HT-29 (cell line): Measurements from ENCODE around the gene PTCH2. TPM values are rescaled to one million over a fixed set of nuclear protein-coding genes. Genes with fewer than 3 reads are reported as not detected.
"Not testable (repeated sequence)": the region's sequence is repeated elsewhere in the genome, so short reads cannot be mapped to it uniquely, and the experiment has no call there.

Experiments used
- DNase-seq: peaks from one replicate; pipeline ENCODE4 v3.0.0-alpha.2; 2015; ENCODE audit warnings: low spot score
- total RNA-seq: library from RNA; depleted of rRNA; stranded (reverse); fragments of >200 nt; shearing (Covaris generic); gene quantifications from 2 replicates; pipeline ENCODE4 v1.2.3, GENCODE V29; 2014

The PTCH2 gene
- total RNA-seq, 1 experiment from 2014 or later, result 0.18 TPM

DNA sequence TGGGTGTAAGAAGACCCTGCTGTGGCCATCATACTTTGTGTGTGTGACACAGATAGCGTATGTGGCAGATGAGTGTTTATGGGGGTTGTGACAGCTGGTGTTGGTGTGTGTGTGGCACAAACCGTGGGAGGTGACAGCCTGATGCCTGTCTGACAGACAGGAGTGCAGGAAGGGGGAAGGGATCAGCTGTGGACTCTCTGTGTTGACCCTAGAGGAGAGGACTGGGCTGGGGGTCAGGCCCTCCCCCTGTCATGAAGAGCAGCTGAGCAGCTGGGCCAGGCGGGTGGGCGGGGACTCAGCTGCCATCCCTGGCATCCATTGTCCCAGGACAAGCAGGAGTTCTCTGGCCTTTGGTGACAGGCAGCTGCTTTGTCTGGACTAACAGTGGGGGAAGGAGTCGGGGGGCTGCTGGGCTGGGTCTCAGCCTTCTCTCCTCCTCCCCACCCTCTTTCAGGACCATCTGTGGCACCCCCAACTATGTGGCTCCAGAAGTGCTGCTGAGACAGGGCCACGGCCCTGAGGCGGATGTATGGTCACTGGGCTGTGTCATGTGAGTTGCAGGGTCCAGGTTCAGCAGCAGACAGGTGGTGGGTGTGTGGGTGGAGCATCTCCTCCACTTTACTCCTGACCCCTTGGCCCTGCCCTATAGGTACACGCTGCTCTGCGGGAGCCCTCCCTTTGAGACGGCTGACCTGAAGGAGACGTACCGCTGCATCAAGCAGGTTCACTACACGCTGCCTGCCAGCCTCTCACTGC is 40.6 kb downstream of the PTCH2 start:
- peak; percentile 16 for DNase-seq

DNA sequence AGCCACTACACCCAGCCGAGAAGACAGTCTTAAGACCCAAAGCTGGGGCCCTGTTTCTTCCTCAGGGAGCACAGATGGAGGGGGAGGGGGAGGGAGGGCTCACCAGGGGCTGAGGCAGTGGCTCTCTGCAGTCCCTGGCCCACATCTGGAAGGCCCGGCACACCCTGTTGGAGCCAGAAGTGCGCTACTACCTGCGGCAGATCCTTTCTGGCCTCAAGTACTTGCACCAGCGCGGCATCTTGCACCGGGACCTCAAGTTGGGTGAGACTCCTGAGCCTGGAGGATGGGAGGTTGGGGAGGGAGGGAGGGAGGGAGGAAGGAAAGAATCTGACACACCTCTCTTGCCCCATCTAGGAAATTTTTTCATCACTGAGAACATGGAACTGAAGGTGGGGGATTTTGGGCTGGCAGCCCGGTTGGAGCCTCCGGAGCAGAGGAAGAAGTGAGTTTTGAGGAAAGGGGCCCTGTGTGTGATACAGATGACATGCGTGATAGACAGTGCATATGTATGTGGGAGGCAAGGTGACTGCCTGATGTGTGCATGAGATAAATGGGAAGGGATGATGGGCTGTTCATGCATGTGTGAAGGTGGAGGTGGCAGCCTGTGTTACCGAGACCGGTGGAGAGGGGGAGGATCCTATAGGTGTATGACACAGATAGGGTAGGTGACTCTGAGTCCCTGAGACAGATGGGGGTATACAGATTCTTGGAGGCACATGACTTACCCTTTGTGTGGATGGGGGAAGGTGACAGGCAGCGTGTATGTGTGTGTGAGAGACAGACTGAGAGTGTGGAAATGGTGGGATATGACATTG is 41.4 kb downstream of the PTCH2 start:
- DNase-seq, result peak; percentile 43

DNA sequence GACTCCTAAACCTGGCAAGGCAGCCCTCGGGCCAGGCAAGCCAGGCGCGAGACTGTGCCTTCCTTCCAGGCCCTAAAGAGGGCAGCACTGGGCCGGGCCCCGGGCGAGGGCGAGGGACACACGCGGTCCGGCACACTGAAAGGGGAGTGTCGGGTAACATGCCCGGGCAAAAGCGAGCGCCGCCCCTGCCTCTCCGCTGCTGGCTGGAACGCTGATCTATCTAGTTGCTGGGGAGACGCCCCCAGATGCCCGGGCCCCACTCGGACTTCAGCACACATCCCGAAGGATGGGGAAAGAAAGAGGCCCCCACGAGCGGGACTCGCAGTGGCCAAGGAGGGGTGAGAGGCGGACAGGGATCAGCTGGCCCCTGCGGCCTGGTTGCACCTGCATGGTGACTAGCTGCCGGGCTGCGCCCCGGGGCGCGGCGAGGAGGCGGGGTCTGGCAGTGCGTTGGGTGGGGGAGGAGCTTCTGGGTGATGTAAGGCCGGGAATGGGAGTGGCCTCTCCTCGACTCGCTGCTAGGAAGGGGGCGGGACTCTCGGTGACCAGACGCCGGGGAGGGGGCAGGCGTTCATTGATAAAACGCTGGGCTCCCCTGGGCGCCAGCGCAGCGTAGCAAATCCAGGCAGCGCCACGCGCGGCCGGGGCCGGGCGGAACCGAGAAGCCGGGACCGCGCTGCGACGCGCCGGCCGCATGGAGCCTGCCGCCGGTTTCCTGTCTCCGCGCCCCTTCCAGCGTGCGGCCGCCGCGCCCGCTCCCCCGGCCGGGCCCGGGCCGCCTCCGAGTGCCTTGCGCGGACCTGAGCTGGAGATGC is 43.1 kb downstream of the PTCH2 start, which contains the start of gene PLK3:
PLK3 (plus strand) TSS at position 608 of the 815 bp plus-strand sequence; CDS start at position 695, 87 bp downstream.
- DNase-seq, result peak; percentile 98

DNA sequence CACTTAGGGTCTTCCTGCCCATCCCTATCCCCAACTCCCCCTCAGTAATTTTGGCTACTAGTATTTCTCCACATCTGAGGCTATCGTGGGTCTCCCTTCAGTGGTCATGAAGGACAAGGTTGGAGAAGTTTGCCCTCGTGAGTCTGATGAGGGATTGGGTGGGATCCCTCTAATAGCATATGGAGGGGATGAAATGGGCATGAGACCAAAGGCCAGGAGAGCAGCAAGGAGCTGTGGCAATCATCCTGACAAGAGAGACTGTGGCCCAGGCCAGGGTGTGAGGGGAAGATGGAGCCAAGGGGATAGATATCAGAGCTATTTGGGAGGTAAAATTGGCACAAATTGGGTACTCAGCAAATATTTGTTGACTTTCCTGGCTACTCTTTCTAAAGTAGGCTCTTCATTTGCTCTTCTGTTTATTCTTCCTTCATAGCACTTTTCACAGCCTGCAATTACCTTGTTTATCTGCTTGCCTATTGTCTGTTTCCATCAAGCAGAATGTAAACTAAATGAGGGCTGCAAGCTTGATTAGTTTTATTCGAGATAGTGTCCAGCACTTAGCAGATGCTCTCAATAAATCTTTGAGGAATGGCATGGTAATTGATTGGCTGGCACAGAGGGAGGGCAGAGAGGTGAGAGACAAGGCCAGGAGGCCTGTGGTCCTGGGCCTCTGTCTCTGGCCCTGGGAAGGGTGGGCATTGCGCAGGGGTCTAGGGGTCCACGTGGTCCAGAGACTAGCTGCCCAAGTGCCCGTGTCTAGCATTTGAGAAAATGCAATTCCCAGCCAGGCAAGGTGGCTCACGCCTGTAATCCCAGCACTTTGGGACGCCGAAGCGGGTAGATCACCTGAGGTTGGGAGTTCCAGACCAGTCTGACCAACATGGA is 44.3 kb downstream of the PTCH2 start:
- DNase-seq, result no peak

DNA sequence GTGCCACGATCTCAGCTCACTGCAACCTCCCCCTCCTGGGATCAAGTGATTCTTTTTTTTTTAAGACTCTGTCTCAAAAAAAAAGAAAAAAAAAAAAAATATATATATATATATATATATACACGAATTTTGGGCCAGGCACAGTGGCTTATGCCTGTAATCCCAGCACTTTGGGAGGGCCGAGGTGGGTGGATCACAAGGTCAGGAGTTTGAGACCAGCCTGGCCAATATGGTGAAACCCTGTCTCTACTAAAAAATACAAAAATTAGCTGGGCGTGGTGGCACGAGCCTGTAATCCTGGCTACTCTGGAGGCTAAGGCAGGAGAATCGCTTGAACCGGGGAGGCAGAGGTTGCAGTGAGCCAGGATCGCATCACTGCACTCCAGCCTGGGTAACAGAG is 45.2 kb downstream of the PTCH2 start:
- not testable (repeated sequence) for DNase-seq

DNA sequence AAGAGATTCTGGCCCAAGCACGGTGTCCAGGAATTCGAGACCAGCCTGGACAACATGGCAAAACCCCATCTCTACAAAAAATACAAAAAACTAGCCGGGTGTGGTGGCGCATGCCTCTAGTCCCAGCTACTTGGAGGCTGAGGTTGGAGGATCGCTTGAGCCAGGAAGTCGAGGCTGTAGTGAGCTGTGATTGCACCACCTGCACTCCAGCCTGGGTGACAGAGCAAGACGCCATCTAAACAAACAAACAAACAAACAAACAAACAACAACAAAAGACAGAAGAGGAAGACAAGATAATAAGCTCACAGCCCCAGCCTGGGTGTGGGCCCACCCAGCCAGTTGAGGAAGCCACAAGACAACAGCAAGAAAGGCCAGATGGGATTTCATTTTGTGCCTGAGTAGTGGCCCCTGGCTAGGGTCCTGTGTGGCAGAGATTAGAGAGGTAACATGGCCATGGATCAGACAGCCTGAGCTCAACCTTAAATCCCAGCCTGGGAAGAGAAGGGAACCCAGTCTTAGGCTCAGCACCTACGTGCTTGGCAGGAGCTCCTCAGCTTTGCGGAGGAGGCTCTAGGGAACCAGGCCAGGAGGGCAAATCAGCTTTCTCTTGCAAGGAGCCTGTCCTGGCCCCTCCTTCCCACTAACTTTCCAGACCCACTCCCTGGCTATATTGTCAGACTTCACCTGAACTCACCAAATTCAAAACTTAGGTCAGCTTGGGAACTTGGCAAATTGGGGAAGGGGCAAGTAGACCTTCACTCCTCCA is 50.1 kb downstream of the PTCH2 start:
- no peak for DNase-seq

DNA sequence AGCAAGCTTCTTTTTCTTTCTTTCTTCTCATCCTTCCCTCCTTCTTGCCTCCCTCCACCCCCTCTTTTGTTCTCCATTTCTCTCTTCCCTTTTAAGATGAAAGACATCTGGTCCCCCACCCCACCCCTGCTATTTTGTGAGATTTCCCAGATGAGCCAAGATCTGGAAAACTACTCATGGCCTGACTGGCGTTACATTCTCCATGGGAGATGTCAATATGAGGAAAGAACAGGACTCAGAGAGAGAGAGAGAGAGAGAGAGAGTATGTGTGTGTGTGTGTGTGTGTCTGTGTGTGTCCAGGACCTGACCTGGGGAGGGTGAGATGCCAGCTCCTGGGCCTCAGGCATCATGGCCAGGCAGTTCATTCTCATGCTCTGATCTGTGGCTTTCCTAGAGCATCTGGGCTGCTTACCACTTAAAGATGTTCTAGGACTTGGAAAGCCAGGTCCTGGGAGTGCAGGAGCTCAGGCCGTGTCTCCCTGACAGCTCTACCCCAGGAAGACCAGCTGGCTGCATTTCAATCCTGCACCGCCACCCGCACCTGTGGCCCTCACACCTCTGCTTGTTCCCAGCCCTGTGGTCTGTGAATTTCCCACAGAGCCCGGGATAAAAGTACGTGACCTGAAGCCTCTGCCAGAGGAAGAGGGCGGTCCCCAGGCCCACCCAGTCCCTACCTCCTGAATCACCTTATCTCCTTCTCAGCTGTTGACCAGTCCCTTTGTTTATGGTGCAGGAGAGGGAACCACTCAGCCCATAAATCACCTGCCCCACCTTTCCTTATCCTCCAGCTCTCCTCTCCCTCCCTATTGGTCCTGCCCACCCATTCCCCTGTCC is 51.9 kb downstream of the PTCH2 start:
- peak; percentile 64 for DNase-seq

DNA sequence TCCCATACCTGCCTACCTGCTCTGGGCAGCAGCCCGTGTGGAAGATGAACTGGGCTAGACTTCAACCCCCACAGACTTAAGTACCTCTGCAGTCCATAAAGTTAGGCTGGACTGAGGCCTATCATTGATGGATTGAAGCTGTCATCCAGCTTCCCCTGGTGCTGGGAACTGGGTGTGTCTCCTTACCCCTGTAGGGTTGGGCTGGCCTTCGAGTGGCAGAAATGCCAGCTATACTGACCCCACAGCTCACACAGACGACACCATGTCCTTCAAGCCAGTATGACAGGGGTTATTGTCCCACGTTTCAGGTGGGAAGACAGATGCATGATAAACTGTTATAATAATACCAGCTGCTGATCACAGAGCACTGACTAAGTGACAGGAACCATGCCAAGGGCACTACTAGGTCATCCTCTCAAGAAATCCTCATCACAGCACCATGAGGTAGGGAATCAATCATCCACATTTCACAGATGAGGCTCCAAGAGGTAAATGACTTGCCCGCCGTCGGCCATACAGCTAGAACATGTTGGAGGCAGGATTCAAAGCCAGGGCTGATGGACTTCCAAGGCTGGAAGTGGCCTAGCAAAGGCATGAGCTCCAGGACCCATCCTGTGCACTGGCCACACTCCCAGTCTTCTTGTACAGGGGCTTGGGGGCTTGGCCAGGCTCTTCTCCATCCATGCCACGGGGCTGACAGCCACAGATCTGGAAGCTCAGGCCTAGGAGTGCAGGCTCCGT is 54.8 kb downstream of the PTCH2 start, which contains the start of gene BEST4:
BEST4 (minus strand) TSS at position 51 of the 741 bp plus-strand sequence. CDS start 465 bp downstream, outside the sequence.
- DNase-seq, result no peak

DNA sequence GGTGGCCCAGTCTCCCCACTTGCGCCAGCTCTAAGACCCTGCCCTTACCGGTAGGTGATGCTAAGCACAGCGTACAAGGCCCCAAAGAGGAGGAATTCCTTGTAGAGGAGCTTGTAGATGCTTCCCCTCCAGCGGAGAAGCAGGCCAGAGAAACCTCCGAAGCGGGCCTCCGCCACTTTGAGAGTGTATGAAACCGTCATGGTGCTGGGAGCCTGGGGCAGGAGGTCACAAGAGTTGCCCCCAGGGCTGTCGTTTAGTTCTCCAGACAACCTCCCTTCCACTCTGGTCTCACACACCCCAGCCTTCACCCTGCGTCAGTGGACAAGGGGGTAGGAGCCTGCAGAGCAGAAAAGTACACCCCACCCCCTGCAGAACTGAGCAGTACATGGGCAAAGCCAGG is 55.5 kb downstream of the PTCH2 start:
- no peak for DNase-seq

DNA sequence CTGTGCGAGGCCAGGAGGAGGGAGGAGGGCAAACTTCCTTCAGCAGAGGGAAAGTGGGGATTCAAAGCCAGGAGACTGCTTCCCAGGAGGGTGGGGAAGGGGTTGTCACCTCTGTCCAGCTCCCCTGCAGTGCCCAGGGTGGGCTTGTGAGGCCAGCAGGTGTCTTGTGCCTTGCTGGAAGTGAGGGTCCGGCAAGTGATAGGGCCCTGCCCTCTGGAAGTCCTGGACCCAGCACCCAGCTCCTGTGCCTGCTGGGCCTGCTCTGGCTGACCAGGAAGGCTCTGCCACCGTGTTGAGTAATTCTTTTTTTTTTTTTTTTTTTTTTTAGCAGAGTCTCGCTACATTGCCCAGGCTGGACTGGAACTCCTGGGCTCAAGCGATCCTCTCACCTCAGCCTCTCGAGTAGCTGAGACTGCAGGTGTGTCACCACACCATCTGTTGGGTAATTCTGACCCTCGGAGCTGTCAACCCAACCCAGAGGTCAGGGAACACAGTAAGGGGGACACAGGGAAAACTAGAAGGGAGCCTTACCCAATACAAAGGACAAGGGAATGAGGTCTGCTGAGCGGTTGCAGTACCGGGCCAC is 56.1 kb downstream of the PTCH2 start:
- DNase-seq, result no peak

DNA sequence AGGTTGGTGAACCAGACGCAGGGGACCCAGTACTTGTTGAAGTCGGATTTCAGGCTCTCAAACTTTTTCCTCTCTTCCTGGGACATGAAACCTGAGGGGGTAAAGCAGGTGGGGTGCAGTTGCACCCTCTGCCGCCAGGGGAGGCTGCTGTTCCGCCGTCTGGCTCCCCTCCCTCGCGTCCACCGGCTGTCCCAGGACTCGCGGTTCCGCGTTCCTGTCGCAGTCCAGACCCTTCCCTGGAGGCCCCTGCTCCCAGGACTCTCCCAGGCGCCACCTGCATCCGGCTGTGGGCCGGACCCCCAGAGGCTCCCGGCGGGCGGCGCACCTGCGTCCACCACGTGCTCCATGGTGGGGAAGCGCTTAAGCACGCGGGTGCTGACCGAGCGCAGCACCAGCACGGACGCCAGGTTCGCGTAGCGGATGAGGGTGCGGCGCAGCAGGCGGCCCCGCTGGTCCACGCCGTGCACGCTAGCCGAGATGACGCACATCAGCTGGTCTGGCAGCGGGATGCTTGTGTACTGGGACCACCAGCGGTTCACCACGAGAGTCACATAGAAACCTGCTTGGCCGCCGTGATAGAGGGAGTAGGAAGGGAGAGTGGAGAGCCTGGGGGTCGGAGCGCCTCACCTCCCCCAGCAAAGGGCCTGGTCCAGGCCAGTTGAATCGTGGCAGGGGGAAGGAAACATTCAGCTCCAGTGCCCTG is 56.8 kb downstream of the PTCH2 start:
- DNase-seq, result peak; percentile 86

DNA sequence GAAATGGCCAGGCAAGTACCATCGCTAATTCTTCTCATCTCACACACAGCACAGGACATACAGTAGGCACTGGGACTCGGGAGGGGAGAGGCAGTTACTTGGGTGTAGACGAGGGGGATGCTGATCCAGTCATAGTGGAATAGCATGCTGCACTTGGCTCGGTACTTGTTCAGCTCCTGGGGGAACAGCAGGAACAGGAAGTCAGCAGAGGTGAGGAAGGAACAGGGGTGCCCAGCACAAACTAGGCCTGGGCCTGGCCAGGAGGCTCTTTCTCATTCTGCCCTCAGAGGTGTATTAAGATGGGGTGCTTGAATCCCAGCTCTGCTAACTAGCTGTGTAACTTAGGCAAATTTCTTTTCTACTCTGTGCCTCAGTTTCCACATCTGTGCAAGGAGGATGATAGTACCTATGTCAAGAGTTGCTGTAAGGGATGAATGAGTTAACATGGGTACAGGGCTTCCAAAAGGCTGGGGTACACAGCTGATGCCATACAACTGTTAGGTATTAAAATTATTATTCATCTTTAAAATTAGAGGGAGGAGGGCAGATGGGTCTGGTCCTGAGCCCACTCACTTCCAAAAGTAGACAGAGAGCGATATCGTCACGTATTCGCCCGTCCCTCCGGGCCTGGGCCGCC is 57.4 kb downstream of the PTCH2 start:
- no peak for DNase-seq

DNA sequence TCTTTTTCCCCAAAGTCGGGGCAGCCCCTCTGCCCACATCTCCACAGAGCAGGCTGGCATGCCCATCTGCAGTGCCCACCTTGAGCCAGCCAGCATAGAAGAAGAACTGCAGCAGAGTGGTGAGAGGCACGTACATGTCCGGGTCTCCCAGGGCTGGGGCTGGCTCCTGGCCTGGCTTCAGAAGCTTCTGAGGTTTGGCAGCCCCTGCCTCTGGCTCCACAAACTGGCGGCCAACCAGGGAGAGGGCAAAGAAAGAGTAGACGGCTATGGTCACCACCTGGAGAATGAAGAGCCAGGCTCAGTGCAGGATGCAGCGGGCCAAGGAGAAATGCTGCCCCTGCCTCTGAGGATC is 58.0 kb downstream of the PTCH2 start:
- no peak for DNase-seq

DNA sequence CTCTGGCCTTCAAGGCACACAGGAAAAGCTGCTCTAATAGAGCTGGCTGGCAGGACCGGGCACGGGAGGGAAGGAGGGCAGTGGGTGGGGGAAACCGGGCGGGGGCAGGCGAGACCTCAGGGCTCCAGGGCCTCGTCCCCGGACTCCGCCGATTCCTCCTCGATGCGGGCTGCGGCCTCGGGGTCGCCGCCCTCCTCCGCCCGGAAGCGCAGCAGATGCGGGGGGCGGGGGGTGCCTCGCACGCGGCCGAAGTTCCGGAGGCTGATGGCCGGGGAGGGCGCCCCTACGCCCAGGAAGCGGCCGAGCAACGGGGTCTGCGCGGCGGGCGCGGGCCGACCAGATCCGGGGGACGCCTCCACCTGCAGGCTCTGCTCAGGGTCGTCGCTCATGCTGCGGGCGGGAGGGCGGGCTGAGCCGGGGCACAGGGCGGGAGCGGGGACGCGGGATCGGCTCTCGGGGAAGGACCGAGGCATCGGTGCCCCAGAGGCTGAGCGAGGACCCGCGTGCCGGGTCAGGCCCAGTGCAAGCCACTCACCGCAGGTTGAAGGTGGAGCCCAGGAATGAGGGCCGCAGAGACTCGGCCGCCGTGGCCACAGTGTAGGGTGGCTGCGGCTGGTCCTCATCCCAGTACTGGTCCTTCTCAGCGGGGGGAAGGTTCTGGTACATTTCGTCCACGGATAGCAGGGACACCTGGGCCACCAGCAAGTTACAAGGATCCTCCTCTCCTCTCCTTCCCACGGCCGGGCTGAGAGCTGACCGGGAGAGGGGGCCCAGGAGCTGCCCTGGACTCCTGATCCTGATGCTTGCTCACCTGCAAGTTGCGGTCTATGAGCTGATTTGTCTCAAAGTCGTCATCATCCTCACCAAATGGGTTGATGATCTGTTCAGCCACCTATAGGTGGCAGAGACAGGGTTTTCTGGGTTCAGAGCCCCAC is 58.7 kb downstream of the PTCH2 start:
- no peak for DNase-seq

DNA sequence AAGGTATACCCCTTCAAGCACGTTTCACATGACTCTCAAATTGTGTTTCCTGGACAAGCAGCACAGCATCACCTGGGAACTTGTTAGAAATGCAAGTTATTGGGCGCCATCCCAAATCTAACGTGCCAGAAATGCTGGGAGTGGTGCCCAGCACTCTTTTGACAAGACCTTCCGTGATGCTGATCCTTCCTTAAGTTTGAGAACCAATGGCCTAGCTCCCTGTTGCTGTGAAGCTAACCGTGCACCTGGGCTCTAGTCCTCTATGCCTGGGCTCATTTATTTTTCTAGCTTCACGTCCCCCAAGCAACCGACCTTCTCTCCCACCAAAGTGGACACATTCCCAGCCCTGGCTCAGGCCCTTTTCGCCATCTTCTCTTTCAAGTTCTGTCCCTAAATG is 59.4 kb downstream of the PTCH2 start:
- DNase-seq, result no peak
